GM18507 (cell line): ENCODE measurements around the gene TTLL10.
"Not testable (repeated sequence)": the region's sequence is repeated elsewhere in the genome, so short reads cannot be mapped to it uniquely, and the experiment has no call there.

Experiments used
- DNase-seq: peaks from one replicate; pipeline ENCODE4 v3.0.0; 2011; ENCODE audit warnings: low read depth; ENCODE audit not compliant: insufficient read length; ENCODE audit errors: extremely low spot score
- FAIRE-seq: peaks from 2 replicates; lab custom pipeline; 2011; peaks lifted over from hg19 to GRCh38; lab: Jason Lieb, UNC

Gene TTLL10

DNA sequence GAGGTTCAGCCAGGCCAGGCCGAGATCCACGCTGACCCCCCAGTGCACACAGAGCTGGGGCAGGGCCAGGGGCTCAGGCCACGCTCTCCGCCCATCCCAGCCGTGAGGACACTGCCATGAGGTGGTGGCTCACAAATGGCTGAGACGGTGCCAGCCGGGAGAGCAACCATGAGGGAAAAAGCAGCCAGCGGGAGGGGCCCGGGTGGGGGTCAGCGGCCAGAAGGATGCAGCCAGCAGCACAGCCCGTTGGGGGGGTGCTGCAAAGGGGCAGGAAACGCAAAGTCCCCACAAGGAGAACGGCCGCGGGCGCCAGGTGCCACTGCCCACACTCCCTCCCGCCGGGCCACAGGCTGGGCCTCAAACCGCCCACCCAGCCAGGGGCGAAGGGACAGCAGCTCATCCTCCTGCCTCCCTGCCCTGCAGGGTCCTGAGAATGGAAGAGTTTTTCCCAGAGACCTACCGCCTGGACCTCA, 8.3 kb downstream of the TTLL10 start:
- no peak for FAIRE-seq

GRCh38 chr1:1182491-1183220, 9.0 kb downstream of the TTLL10 start:
- no peak for FAIRE-seq
- no peak for DNase-seq

More for the DNA sequence above, 8.3 kb downstream of the TTLL10 start:
- no peak for DNase-seq

- no peak for FAIRE-seq
- no peak for DNase-seq
Observed at GRCh38 chr1:1183221-1183747, 9.6 kb downstream of the TTLL10 start.

DNA sequence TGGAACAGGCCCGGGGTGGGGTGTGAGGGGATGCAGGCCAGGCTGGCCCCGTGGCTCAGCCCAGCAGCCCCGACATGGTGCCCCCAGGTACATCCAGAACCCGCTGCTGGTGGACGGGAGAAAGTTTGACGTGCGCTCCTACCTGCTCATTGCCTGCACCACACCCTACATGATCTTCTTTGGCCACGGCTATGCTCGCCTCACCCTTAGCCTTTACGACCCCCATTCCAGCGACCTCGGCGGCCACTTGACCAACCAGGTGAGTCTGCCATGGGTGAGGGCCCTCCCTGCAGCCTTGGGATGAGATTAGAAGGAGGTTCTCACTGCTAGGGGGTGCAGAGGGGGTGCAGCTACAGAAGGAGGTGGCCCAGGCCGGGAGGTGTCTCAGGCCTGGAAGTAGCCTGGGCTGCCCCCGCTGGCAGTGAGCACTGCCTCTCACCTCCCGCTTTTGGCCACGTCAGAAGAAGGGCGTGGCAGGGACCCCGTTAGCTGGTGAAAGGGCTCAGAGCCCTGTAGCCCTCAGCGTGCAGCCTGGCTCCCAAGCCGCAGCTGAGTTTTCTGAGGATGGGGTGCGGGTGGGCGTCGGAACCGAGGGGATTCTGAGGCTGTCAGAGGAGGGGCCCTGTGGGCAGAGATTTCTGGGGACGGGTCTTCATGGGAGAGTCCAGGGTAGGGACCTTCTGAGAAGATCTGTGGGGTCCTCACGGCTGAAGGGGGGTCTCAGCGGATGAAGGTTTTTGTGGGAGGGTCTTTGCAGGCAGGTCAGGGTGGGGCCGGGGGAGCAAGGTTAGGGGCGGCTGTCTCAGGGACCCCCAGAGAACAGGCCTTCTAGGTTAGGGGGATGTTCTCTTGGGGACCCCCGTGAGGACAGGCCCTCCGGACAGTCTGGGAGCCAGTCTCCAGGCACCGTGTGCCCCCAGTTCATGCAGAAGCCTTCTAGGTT, 10.4 kb downstream of the TTLL10 start:
- FAIRE-seq (no peak), DNase-seq (no peak)

DNA sequence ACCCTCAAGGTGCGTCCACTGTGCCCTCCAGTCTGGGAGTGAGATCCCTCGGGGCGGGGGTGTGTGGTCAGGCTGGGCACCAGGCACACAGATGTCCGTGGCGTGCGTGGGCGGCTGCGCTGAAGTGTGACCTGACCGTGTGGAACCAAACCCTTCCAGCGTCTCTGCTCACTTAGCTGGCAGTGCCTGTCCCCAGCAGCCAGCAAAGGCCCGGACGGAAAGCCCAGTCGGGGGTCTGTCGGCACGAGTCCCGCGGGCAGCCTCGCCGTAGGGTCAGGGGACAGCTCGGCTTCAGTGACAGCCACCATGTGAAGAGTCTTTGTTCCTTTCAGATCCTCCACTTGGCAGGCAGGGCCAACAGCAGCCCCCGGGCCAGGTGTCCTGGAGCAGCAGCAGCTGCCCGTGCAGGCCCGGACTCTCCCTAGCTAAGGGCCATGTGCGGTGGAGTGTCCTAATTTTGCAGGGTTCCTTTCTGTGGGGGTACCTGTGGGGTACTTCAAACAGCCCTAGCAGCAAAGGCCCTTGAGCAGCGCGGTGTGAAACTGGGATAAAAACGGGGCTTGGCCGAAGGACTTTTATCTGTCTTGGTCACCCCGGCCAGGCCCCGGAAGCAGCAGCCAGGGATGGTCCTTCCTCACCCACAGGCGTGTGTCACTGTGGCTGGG, 11.6 kb downstream of the TTLL10 start:
- FAIRE-seq = no peak
- no peak for DNase-seq

DNA sequence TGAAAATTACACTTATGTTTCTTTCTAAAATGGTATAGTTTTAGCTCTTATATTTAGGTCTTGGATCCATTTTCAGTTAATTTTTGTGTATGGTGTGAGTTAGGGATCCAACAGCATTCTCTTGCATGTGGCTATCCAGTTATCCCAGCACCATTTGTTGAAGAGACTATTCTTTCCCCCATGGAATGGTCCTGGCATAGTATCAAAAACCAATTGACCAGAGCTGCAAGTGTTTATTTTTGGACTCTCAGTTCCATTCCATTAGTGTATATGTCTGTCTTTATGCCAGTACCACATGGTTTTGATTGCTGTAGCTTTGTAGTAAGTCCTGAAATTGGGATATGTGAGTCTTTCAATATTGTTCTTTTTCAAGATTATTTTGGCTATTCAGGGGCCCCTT, 14.3 kb downstream of the TTLL10 start:
- FAIRE-seq (no peak), DNase-seq (no peak)

DNA sequence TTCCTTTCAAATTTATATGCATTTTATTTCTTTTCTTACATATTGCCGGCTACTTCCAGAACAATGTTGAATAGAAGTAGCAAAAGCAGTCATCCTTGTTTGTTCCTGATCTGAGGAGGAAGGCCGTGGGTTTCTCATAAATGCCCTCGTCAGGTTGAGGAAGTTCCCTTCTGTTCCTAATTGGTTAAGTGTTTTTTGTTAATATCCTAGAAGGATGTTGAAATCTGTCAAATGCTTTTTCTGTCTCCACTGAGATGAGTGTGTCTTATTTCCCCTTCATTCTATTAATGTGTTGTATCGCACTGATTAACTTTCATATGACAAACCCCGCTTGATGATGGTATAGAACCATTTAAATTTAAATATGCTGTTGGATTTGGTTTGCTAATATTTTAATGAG, 15.4 kb downstream of the TTLL10 start:
- FAIRE-seq (no peak), DNase-seq (no peak)

DNA sequence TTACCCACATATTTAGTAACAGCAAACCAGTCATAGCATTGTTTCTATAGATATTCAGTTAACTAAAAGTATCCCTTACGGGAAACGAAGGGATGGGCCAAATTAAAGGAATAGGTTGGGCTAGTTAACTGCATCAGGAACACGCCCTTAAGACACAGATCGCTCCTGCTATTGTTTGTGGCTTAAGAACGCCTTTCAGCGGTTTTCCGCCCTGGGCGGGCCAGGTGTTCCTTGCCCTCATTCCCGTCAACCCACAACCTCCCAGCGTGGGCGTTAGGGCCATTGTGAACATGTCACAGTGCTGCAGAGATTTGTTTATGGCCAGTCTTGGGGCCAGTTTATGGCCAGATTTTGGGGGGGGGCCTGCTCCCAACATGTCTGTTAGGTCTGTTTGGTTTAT, 18.1 kb downstream of the TTLL10 start:
- FAIRE-seq = no peak

DNA sequence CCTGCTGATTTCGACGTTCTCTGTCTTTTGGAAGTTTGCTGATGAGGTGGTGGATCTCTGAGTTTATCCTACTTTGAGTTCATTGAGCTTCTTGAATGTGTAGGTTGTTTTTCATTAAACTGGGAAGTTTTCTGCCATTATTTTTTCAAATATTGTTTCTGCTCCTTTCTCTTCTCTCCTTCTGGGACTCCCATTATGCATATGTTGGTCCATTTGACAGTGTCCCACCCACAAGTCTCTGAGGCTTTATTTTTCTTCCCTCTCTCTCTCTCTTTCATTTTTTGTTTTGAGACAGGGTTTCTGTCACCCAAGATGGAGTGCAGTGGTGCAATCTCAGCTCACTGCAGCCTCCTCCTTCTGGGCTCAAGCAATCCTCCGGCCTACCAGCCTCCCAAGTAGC, 21.0 kb downstream of the TTLL10 start:
- DNase-seq (no peak), FAIRE-seq (no peak)

More for the DNA sequence above, 18.1 kb downstream of the TTLL10 start:
- DNase-seq = no peak

DNA sequence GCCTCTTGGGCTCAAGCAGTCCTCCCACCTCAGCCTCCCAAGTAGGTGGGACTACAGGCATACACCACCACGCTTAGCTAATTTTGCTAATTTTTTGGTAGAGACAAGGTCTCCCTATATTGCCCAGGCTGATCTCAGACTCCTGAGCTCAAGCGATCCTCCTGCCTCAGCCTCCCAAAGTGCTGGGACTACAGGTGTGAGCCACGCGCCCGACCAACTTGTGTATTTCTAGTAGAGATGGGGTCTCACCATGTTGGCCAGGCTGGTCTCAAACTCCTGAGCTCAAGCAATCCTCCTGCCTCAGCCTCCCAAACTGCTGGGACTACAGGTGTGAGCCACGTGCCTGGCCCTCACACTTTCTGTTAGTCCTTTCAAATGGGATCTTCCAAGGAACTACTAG, 22.0 kb downstream of the TTLL10 start:
- not testable (repeated sequence) for DNase-seq, FAIRE-seq

DNA sequence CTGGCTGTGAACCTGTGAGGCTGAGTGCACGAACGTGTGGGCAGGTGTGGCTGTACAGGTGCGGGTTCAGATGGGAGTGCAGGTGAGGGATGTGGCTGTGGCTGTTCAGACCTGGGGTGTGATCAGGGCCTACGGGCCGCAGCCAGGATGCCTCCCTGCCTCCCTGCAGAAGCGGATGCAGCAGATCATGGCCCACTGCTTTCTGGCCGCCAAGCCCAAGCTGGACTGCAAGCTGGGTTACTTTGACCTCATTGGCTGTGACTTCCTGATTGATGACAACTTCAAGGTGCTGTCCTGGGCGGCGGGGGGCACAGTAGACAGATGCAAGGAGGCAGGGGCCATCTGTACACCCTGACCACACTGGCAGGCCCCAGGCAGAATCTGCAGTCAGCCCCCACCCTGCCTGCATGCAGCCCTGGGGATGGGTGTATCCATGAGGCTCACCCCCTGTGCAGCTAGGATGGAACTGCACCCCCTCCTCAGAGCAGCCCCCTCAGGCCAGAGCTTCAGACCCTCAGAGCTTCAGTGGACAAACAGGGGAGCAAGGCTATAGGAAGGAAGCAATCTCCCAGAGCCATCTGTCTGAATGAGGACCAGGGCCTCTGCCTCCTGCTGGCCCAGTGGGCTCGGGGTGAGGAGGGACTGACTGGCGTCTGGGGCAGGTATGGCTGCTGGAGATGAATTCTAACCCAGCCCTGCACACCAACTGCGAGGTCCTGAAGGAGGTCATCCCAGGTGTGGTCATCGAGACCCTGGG, 22.9 kb downstream of the TTLL10 start:
- FAIRE-seq = no peak
- no peak for DNase-seq

GRCh38 chr1:1197188-1197500, 23.5 kb downstream of the TTLL10 start:
- DNase-seq = no peak
- no peak for FAIRE-seq

DNA sequence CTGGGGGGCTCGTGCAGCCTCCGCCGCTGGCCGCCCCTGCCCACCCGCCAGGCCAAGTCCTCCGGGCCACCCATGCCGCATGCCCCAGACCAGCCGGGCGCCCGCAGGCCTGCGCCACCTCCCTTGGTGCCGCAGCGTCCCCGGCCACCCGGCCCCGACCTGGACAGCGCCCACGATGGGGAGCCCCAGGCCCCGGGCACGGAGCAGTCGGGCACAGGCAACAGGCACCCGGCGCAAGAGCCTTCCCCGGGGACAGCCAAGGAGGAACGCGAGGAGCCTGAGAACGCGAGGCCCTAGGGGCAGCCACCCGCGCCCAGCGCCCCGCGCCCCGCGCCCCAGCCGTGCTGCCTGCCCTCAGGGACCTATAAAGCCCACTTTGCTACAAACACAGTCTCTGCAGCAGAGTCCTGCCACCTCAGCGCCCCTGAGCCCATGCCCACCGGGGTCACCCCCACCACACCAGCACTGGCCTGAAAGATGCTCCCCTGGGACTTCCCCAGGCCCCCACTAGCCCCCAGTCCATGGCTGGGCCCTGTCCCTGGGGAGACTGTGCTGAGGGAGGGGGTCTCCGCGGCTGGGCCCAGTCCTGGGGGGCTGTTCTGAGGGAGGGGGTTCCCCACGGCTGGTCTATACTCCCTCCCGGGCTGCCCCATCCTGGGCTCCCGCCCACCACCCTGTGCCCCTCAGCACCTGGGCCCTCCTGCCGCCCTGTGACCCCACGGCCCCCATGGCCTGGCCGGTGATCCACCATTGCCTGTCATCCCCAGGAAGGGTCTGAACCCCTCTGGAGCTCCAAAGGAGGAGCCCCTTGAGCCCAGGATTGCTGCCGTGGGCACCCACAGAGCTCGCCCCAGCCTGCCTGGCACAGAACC, 24.1 kb downstream of the TTLL10 start:
- DNase-seq = no peak
- FAIRE-seq = no peak

DNA sequence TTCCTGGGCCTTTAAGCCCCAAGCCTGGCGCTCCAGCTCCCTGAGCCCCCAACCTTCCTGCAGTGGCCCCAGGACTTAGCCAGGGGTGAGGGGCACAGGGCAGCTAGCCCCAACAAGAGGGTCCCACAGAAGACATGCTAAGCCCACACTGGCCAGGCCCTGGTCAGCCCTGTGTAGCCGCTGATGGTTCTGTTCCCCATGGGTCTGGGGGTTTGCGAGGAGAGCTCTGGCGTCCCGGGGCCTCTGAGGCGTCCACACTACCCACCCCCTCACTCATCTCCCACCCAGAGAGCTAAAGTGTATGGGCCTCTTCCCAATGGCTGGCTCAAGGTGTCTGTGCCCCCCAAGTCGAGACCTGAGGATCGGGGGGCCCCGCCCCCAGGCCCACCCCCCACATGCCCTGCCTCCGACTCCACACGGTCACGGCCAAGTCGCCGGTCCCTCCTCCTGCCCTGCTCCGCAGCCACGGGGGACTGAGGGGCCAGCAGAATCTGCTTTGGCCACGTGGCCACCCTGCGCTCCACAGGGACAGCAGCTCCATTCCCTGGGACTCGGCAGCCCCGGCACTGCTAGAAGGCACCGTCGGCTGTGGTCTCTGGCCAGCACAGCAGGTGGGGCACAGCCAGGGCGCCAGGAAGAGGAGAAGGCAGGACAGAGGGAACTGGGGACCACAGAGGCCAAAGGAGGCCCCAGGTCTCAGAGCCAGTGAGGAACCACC, 24.9 kb downstream of the TTLL10 start:
- DNase-seq = no peak
- no peak for FAIRE-seq

DNA sequence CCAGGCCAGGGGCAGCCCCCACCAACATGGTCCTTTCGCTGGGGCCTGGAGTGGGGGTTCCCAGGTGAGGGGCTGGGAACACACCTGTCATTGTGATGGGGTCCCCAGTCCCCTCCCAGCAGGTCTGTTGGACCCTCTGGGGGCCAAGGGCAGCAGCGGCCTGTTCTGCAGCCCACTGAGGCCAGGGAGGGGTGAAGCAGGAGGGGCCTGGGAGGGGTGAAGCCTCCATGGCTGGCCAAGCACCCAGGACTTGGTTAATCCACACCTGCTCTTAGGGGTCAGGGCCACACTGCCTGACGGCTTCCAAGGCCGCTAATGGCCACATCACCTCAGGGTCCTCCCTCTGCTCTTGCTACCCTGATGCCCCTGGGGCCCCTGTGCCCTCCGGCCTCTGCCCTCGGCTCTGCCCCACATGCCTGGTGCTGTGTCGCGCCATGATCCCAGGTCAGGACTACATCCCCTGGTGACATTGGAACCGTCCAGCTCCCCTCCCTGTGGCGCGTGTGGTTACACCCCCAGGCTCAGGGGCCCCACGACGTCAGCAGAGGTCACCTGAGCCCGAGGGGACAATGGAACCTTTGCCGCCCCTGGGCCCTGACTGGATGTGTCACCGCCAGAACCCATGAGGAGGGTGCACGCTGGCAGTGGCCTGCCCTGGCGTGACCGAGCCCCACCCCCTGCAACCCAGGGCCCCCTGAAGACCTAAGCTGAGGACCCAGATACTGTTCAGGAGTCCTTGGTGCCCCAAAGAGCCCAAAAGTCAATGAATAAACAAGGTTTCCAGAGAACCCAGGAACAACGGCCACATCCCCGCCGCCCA, 25.7 kb downstream of the TTLL10 start:
- FAIRE-seq (no peak), DNase-seq (no peak)

DNA sequence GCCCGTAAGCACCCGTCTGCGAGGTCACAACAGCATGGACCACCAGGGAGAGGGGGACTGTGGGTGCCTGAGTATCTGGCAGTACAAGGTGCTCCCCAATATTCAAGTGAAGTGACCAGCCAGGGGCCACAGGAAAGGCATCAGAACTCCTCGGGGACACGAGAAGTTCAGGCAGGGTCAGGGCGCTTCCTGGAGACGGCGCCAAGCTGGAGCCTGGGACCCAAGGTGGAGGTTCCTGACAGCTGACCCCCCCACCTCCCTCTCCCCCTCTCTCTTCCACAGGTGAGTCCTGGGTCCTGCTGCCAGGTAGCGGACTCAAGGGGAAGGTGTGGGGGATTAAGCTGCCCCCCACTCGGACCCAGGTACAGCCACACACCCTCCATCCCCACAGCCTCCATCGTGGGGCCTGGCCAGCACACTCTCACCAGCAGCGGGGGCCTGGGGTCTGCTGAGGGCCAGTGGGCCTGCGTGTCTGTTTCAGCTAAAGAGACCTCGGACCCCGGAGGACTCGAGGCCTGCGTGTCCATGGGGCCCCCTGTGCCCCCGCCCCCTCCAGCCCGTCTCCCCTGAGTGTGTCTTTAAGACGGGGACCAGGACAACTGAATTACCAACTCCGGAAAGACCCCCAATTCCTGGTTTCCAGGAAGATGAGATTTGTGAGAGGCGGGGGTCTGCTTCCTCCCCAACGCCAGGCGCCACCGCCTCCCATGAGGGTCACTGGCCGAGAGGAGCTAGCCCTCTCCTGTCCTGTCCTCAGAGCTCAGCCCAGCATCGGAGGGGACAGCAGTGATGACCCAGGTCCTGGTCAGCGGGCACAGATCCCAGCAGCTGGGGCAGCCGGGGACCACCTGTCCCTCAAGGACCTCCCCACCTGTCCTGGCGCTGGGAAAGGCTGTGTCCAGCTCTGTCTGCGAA, 26.5 kb downstream of the TTLL10 start:
- DNase-seq = no peak
- no peak for FAIRE-seq
